ENCODE data around the gene DNAH11. TPM values are rescaled to one million over a fixed set of nuclear protein-coding genes. Genes with fewer than 3 reads are reported as not detected.

DNAH11 gene
- total and polyA plus RNA-seq, 4 donors, result 7.5 to 16.8 (median 7.7) TPM

- Histone ChIP-seq H3K9me3 (ENCODE audit: control insufficient read depth, insufficient read depth, low read length) (no peaks in the 10 kb centered on the region), H3K4me3 (ENCODE audit: low read depth, low read length) (no peak overlapping the region), H3K36me3 (ENCODE audit: control insufficient read depth, insufficient read depth, low read length) (no peaks in the 10 kb centered on the region), H3K27me3 (ENCODE audit: control insufficient read depth, insufficient read depth, low read length) (no peaks in the 10 kb centered on the region), H3K4me1 (ENCODE audit: control insufficient read depth, insufficient read depth, low read length) (no peaks in the 10 kb centered on the region), H3K27ac (ENCODE audit: low read depth, low read length) (no peak overlapping the region)
- DNase-seq (ENCODE audit: low read depth in 4 of 6, low spot score in 6 of 6), result no peak
- no CpG with 5 or more reads among the region's 2 CpGs for WGBS (ENCODE audit: insufficient coverage)
Observed at GRCh38 chr7:21640105-21640504, 97.3 kb downstream of the DNAH11 start.

- DNase-seq (ENCODE audit: low read depth in 4 of 6, low spot score in 6 of 6), result no peak
- no peaks in the 10 kb centered on the region for H3K9me3 ChIP-seq (ENCODE audit: control insufficient read depth, insufficient read depth, low read length)
- H3K27me3 ChIP-seq (ENCODE audit: control insufficient read depth, insufficient read depth, low read length), result no peaks in the 10 kb centered on the region
- H3K4me1 ChIP-seq (ENCODE audit: control insufficient read depth, insufficient read depth, low read length), result no peaks in the 10 kb centered on the region
- 89% methylated on average over 1 of the region's 4 CpGs for WGBS (ENCODE audit: insufficient coverage)
- no peak overlapping the region for H3K27ac ChIP-seq (ENCODE audit: low read depth, low read length)
- no peaks in the 10 kb centered on the region for H3K36me3 ChIP-seq (ENCODE audit: control insufficient read depth, insufficient read depth, low read length)
- H3K4me3 ChIP-seq (ENCODE audit: low read depth, low read length), result no peak overlapping the region
Observed at GRCh38 chr7:21641546-21641945, 98.7 kb downstream of the DNAH11 start.

GRCh38 chr7:21642422-21642821 is 99.6 kb downstream of the DNAH11 start:
- DNase-seq (ENCODE audit: low read depth in 4 of 6, low spot score in 6 of 6), result peak in 2 of 6 donors; percentile 35 to 58
- 27% methylated on average over 1 of the region's 4 CpGs for WGBS (ENCODE audit: insufficient coverage)
- Histone ChIP-seq H3K27ac (ENCODE audit: low read depth, low read length) (no peak overlapping the region), H3K27me3 (ENCODE audit: control insufficient read depth, insufficient read depth, low read length) (no peaks in the 10 kb centered on the region), H3K9me3 (ENCODE audit: control insufficient read depth, insufficient read depth, low read length) (no peaks in the 10 kb centered on the region), H3K36me3 (ENCODE audit: control insufficient read depth, insufficient read depth, low read length) (no peaks in the 10 kb centered on the region), H3K4me3 (ENCODE audit: low read depth, low read length) (no peak overlapping the region), H3K4me1 (ENCODE audit: control insufficient read depth, insufficient read depth, low read length) (no peaks in the 10 kb centered on the region)

- no CpG with 5 or more reads among the region's 1 CpG for WGBS (ENCODE audit: insufficient coverage)
- H3K4me1 ChIP-seq (ENCODE audit: control insufficient read depth, insufficient read depth, low read length), result no peaks in the 10 kb centered on the region
- H3K27ac ChIP-seq (ENCODE audit: low read depth, low read length), result no peak overlapping the region
- peak in 1 of 6 donors; percentile 10 for DNase-seq (ENCODE audit: low read depth in 4 of 6, low spot score in 6 of 6)
- H3K9me3 ChIP-seq (ENCODE audit: control insufficient read depth, insufficient read depth, low read length), result peaks cover 3% of the 10 kb centered on the region
- no peak overlapping the region for H3K4me3 ChIP-seq (ENCODE audit: low read depth, low read length)
- no peaks in the 10 kb centered on the region for H3K27me3 ChIP-seq (ENCODE audit: control insufficient read depth, insufficient read depth, low read length)
- H3K36me3 ChIP-seq (ENCODE audit: control insufficient read depth, insufficient read depth, low read length), result no peaks in the 10 kb centered on the region
Observed at GRCh38 chr7:21651697-21652096, 108.9 kb downstream of the DNAH11 start.

GRCh38 chr7:21653623-21654022 is 110.8 kb downstream of the DNAH11 start:
- DNase-seq (ENCODE audit: low read depth in 4 of 6, low spot score in 6 of 6), result no peak
- no peaks in the 10 kb centered on the region for H3K27me3 ChIP-seq (ENCODE audit: control insufficient read depth, insufficient read depth, low read length)
- no peak overlapping the region for H3K4me3 ChIP-seq (ENCODE audit: low read depth, low read length)
- no peak overlapping the region for H3K27ac ChIP-seq (ENCODE audit: low read depth, low read length)
- no peaks in the 10 kb centered on the region for H3K36me3 ChIP-seq (ENCODE audit: control insufficient read depth, insufficient read depth, low read length)
- no peaks in the 10 kb centered on the region for H3K4me1 ChIP-seq (ENCODE audit: control insufficient read depth, insufficient read depth, low read length)
- no CpG with 5 or more reads among the region's 4 CpGs for WGBS (ENCODE audit: insufficient coverage)
- H3K9me3 ChIP-seq (ENCODE audit: control insufficient read depth, insufficient read depth, low read length), result peaks cover 3% of the 10 kb centered on the region

GRCh38 chr7:21656081-21656480 is 113.2 kb downstream of the DNAH11 start:
- Histone ChIP-seq H3K27me3 (ENCODE audit: control insufficient read depth, insufficient read depth, low read length) (no peaks in the 10 kb centered on the region), H3K4me1 (ENCODE audit: control insufficient read depth, insufficient read depth, low read length) (no peaks in the 10 kb centered on the region), H3K27ac (ENCODE audit: low read depth, low read length) (peak overlapping the region; percentile 72), H3K36me3 (ENCODE audit: control insufficient read depth, insufficient read depth, low read length) (no peaks in the 10 kb centered on the region), H3K4me3 (ENCODE audit: low read depth, low read length) (no peak overlapping the region), H3K9me3 (ENCODE audit: control insufficient read depth, insufficient read depth, low read length) (peaks cover 3% of the 10 kb centered on the region)
- 20% methylated on average over 3 of the region's 5 CpGs for WGBS (ENCODE audit: insufficient coverage)
- DNase-seq (ENCODE audit: low read depth in 4 of 6, low spot score in 6 of 6), result peak in 5 of 6 donors; percentile 32 to 78 (median 41)

- H3K4me1 ChIP-seq (ENCODE audit: control insufficient read depth, insufficient read depth, low read length), result no peaks in the 10 kb centered on the region
- WGBS (ENCODE audit: insufficient coverage), result no CpG with 5 or more reads among the region's 2 CpGs
- no peaks in the 10 kb centered on the region for H3K36me3 ChIP-seq (ENCODE audit: control insufficient read depth, insufficient read depth, low read length)
- H3K27me3 ChIP-seq (ENCODE audit: control insufficient read depth, insufficient read depth, low read length), result no peaks in the 10 kb centered on the region
- H3K4me3 ChIP-seq (ENCODE audit: low read depth, low read length), result no peak overlapping the region
- peak overlapping the region; percentile 72 for H3K27ac ChIP-seq (ENCODE audit: low read depth, low read length)
- H3K9me3 ChIP-seq (ENCODE audit: control insufficient read depth, insufficient read depth, low read length), result peaks cover 3% of the 10 kb centered on the region
- DNase-seq (ENCODE audit: low read depth in 4 of 6, low spot score in 6 of 6), result peak in 4 of 6 donors; percentile 42 to 77 (median 58)
Observed at GRCh38 chr7:21656796-21657195, 114.0 kb downstream of the DNAH11 start.

- no peak overlapping the region for H3K4me3 ChIP-seq (ENCODE audit: low read depth, low read length)
- no peaks in the 10 kb centered on the region for H3K4me1 ChIP-seq (ENCODE audit: control insufficient read depth, insufficient read depth, low read length)
- no CpG with 5 or more reads among the region's 3 CpGs for WGBS (ENCODE audit: insufficient coverage)
- peaks cover 1% of the 10 kb centered on the region for H3K9me3 ChIP-seq (ENCODE audit: control insufficient read depth, insufficient read depth, low read length)
- no peaks in the 10 kb centered on the region for H3K27me3 ChIP-seq (ENCODE audit: control insufficient read depth, insufficient read depth, low read length)
- no peak overlapping the region for H3K27ac ChIP-seq (ENCODE audit: low read depth, low read length)
- no peak for DNase-seq (ENCODE audit: low read depth in 4 of 6, low spot score in 6 of 6)
- H3K36me3 ChIP-seq (ENCODE audit: control insufficient read depth, insufficient read depth, low read length), result no peaks in the 10 kb centered on the region
Observed at GRCh38 chr7:21670496-21670895, 127.7 kb downstream of the DNAH11 start.

GRCh38 chr7:21671859-21672258 is 129.0 kb downstream of the DNAH11 start:
- Histone ChIP-seq H3K27ac (ENCODE audit: low read depth, low read length) (no peak overlapping the region), H3K9me3 (ENCODE audit: control insufficient read depth, insufficient read depth, low read length) (peaks cover 1% of the 10 kb centered on the region), H3K36me3 (ENCODE audit: control insufficient read depth, insufficient read depth, low read length) (no peaks in the 10 kb centered on the region), H3K27me3 (ENCODE audit: control insufficient read depth, insufficient read depth, low read length) (no peaks in the 10 kb centered on the region), H3K4me1 (ENCODE audit: control insufficient read depth, insufficient read depth, low read length) (no peaks in the 10 kb centered on the region), H3K4me3 (ENCODE audit: low read depth, low read length) (no peak overlapping the region)
- WGBS (ENCODE audit: insufficient coverage), result 86% methylated on average over 3 of the region's 3 CpGs
- DNase-seq (ENCODE audit: low read depth in 4 of 6, low spot score in 6 of 6), result no peak

- Histone ChIP-seq H3K27me3 (ENCODE audit: control insufficient read depth, insufficient read depth, low read length) (no peaks in the 10 kb centered on the region), H3K4me1 (ENCODE audit: control insufficient read depth, insufficient read depth, low read length) (no peaks in the 10 kb centered on the region), H3K36me3 (ENCODE audit: control insufficient read depth, insufficient read depth, low read length) (no peaks in the 10 kb centered on the region), H3K27ac (ENCODE audit: low read depth, low read length) (no peak overlapping the region), H3K4me3 (ENCODE audit: low read depth, low read length) (no peak overlapping the region), H3K9me3 (ENCODE audit: control insufficient read depth, insufficient read depth, low read length) (peaks cover 4% of the 10 kb centered on the region)
- no peak for DNase-seq (ENCODE audit: low read depth in 4 of 6, low spot score in 6 of 6)
- 54% methylated on average over 3 of the region's 3 CpGs for WGBS (ENCODE audit: insufficient coverage)
Observed at GRCh38 chr7:21675255-21675654, 132.4 kb downstream of the DNAH11 start.

All from spinal cord (tissue), 10 donors.